HepG2 (cell line): ENCODE results near the gene CTU1. TPM values are rescaled to one million over a fixed set of nuclear protein-coding genes. Genes with fewer than 3 reads are reported as not detected.

Experiments used
- ATAC-seq: fragments of 200-7000 bp; cut with Tn5 transposase; 3 replicates; pipeline ENCODE4 v1.9.1; 2020; ENCODE audit warnings: mild to moderate bottlenecking, moderate library complexity
- BruUV-seq: library from RNA; stranded (reverse); fragments of 400-500 nt; replicated peaks from 2 replicates; lab custom pipeline; 2021; lab: Mats Ljungman, UMichigan
- CTCF ChIA-PET: fragments of 300-600 bp; formaldehyde crosslinking; extraction: SDS; loops from one replicate; lab custom pipeline; 2021; ENCODE audit warnings: low total read pairs, inconsistent platforms, low intra/inter-chr PET ratio; lab: Yijun Ruan, JAX
- POLR2A ChIA-PET: fragments of 350-600 bp; sonication (Branson Sonifier 250); formaldehyde crosslinking; loops from one replicate; lab custom pipeline; 2020; ENCODE audit warnings: antibody characterized with exemption, inconsistent platforms; lab: Yijun Ruan, JAX
- DNase-seq: peaks from one replicate; pipeline ENCODE4 v3.0.0-alpha.2; 2015; ENCODE audit warnings: low spot score
- FAIRE-seq: peaks from 3 replicates; lab custom pipeline; 2011; peaks lifted over from hg19 to GRCh38; lab: Jason Lieb, UNC
- H2AFZ ChIP-seq: one replicate; pipeline ENCODE4 v1.6.1; 2011; ENCODE audit warnings: low read length, inconsistent platforms
- H3K27ac ChIP-seq: fragments of 300-600 bp; 3 replicates; pipeline ENCODE4 v1.8.0; 2011; ENCODE audit warnings: mixed run types, mild to moderate bottlenecking, mixed read lengths, low read length, inconsistent platforms; ENCODE audit not compliant: insufficient read depth; ENCODE audit errors: extremely low read length
- H3K27me3 ChIP-seq, 2 experiments: fragments of 200-600 bp in 1 of 2; 2 replicates in 1 of 2; 3 replicates in 1 of 2; pipeline versions ENCODE4 v1.6.0 to v1.8.0; 2011; ENCODE audit warnings: low read length in 2 of 2, mild to moderate bottlenecking in 2 of 2, moderate library complexity in 2 of 2, inconsistent platforms in 1 of 2; ENCODE audit not compliant: insufficient read depth in 2 of 2, control insufficient read depth in 1 of 2
- H3K36me3 ChIP-seq, 2 experiments: fragments of 200-600 bp in 1 of 2; replicated peaks in 1 of 2; 2 replicates in 1 of 2; 3 replicates in 1 of 2; pipeline versions ENCODE4 v1.5.1 to v1.8.0; 2011; ENCODE audit warnings: low read length in 2 of 2, inconsistent platforms in 1 of 2; ENCODE audit not compliant: insufficient read depth in 2 of 2, control insufficient read depth in 1 of 2
- H3K4me1 ChIP-seq: 2 replicates; pipeline ENCODE4 v1.5.1; 2012; ENCODE audit warnings: low read length, inconsistent platforms; ENCODE audit not compliant: insufficient read depth
- H3K4me2 ChIP-seq: 2 replicates; pipeline ENCODE4 v1.6.0; 2011; ENCODE audit warnings: low read depth, low read length, inconsistent platforms
- H3K4me3 ChIP-seq, 3 experiments: fragments of 200-600 bp in 1 of 3; sonication (generic), shearing (Covaris generic) in 1 of 3; replicated peaks in 1 of 3; 2 replicates each; pipeline ENCODE4 v1.5.1; 2011 to 2016; ENCODE audit warnings: low read length in 3 of 3, inconsistent platforms in 2 of 3, low read depth in 2 of 3, mild to moderate bottlenecking in 2 of 3, control low read depth in 1 of 3, mixed read lengths in 1 of 3; ENCODE audit not compliant: insufficient read depth in 1 of 3
- H3K79me2 ChIP-seq: one replicate; pipeline ENCODE4 v1.6.1; 2011; ENCODE audit warnings: low read length, inconsistent platforms; ENCODE audit not compliant: insufficient read depth
- H3K9ac ChIP-seq: 2 replicates; pipeline ENCODE4 v1.6.0; 2011; ENCODE audit warnings: mild to moderate bottlenecking, low read depth, low read length, inconsistent platforms; ENCODE audit not compliant: insufficient read depth
- H3K9me3 ChIP-seq: 2 replicates; pipeline ENCODE4 v1.5.1; 2012; ENCODE audit warnings: mild to moderate bottlenecking, low read length
- H4K20me1 ChIP-seq: 2 replicates; pipeline ENCODE4 v1.6.0; 2011; ENCODE audit warnings: inconsistent platforms, mild to moderate bottlenecking, low read length, moderate library complexity; ENCODE audit not compliant: insufficient read depth
- GTF3A ChIP-seq: sonication (generic); formaldehyde crosslinking; conservative IDR thresholded peaks from 2 replicates; pipeline ENCODE4 v1.4.0; 2020; ENCODE audit warnings: mild to moderate bottlenecking, missing genetic modification reagents
- HIVEP1 ChIP-seq: sonication (generic); formaldehyde crosslinking; IDR thresholded peaks from 2 replicates; pipeline ENCODE4 v1.4.0; 2020; ENCODE audit warnings: mild to moderate bottlenecking, missing genetic modification reagents
- NFKB2 ChIP-seq: sonication (generic); formaldehyde crosslinking; IDR thresholded peaks from 2 replicates; pipeline ENCODE4 v1.4.0; 2020; ENCODE audit warnings: missing genetic modification reagents, borderline replicate concordance
- POLR2G ChIP-seq: fragments of 200-400 bp; formaldehyde crosslinking; IDR thresholded peaks from 2 replicates; pipeline ENCODE4 v1.6.1; 2018; ENCODE audit warnings: mild to moderate bottlenecking, low read depth, low read length, moderate library complexity
- PTBP1 ChIP-seq: fragments of 200-400 bp; formaldehyde crosslinking; IDR thresholded peaks from 2 replicates; pipeline ENCODE4 v1.6.1; 2018; ENCODE audit warnings: low read length, low read depth; ENCODE audit not compliant: poor library complexity, severe bottlenecking
- RAD21 ChIP-seq: fragments of 450-650 bp; formaldehyde crosslinking; IDR thresholded peaks from 2 replicates; pipeline ENCODE4 v1.5.0; 2020; ENCODE audit warnings: mild to moderate bottlenecking
- STAG1 ChIP-seq: sonication (generic); formaldehyde crosslinking; IDR thresholded peaks from 2 replicates; pipeline ENCODE4 v1.4.0; 2020; ENCODE audit warnings: missing genetic modification reagents
- XRCC5 ChIP-seq: fragments of 200-400 bp; formaldehyde crosslinking; optimal IDR thresholded peaks from 2 replicates; pipeline ENCODE3; 2017; ENCODE audit warnings: mild to moderate bottlenecking, low read length
- ZNF441 ChIP-seq: sonication (generic); formaldehyde crosslinking; IDR thresholded peaks from 2 replicates; pipeline ENCODE4 v1.7.0; 2021; ENCODE audit warnings: missing genetic modification reagents, borderline replicate concordance
- ZNF484 ChIP-seq: sonication (generic); formaldehyde crosslinking; IDR thresholded peaks from 2 replicates; pipeline ENCODE4 v1.5.1; 2020; ENCODE audit warnings: mild to moderate bottlenecking, low read depth, missing genetic modification reagents, borderline replicate concordance
- ZNF75D ChIP-seq: sonication (generic); formaldehyde crosslinking; IDR thresholded peaks from 2 replicates; pipeline ENCODE4 v1.8.1; 2023; ENCODE audit warnings: missing genetic modification reagents, mild to moderate bottlenecking, borderline replicate concordance
- ZNF790 ChIP-seq: sonication (generic); formaldehyde crosslinking; IDR thresholded peaks from 2 replicates; pipeline ENCODE4 v1.8.0; 2022; ENCODE audit warnings: missing genetic modification reagents, mild to moderate bottlenecking, borderline replicate concordance
- ZNF891 ChIP-seq: sonication (generic); formaldehyde crosslinking; IDR thresholded peaks from 2 replicates; pipeline ENCODE4 v1.5.0; 2020; ENCODE audit warnings: mild to moderate bottlenecking, missing genetic modification reagents
- WGBS: methylation state at CpG from one replicate; pipeline ENCODE4 v1.1.6; 2017; ENCODE audit warnings: low lambda C conversion rate; 5-methylcytosine and 5-hydroxymethylcytosine counted together
- in situ Hi-C: cut with HindIII; loops from 2 replicates; pipeline ENCODE4 v1.10.0; 2017; ENCODE audit warnings: low pct_unique_long_range_greater_than_20kb; ENCODE audit not compliant: extremely low pct_ligation_motif_present
- intact Hi-C: fragments of 100-400 bp; cut with micrococcal nuclease; formaldehyde crosslinking; loops from one replicate; pipeline ENCODE4 v1.10.0; 2022; ENCODE audit not compliant: unreplicated experiment
- polyA plus RNA-seq, 8 experiments: library from polyadenylated mRNA; depleted of rRNA in 3 of 8; stranded (reverse) in 7 of 8; unstranded in 1 of 8; fragments of >200 nt; fragmentation: Illumina TruSeq in 4 of 8; extraction: Trizol in 4 of 8; gene quantifications; 2 replicates each; pipeline versions ENCODE4 v1.2.1 to v1.2.3, GENCODE V29; 2011 to 2016; ENCODE audit warnings: low read depth in 4 of 8, missing spikeins in 1 of 8, mixed read lengths in 1 of 8; ENCODE audit not compliant: insufficient read depth in 1 of 8
- total RNA-seq, 5 experiments: library from RNA; depleted of rRNA; stranded (reverse); fragments of >200 nt; fragmentation: Illumina TruSeq; extraction: Trizol; gene quantifications; 2 replicates each; pipeline ENCODE4 v1.2.3, GENCODE V29; 2016; ENCODE audit warnings: low read depth in 1 of 5
- TF ChIP-seq, protein P1 (sequence below): sonication (generic); formaldehyde crosslinking; IDR thresholded peaks from 2 replicates; pipeline ENCODE4 v1.5.0; 2020; ENCODE audit warnings: mild to moderate bottlenecking, missing genetic modification reagents, moderate library complexity
- TF ChIP-seq, protein P2 (sequence below): sonication (generic); formaldehyde crosslinking; IDR thresholded peaks from 2 replicates; pipeline ENCODE4 v1.4.0; 2020; ENCODE audit warnings: missing genetic modification reagents

Gene CTU1
- total and polyA plus RNA-seq, 2 of the 13 experiments (the other 11 are each of a cell fraction or from before 2014, with no cell fraction given): 1.9 to 2.9 TPM

DNA sequence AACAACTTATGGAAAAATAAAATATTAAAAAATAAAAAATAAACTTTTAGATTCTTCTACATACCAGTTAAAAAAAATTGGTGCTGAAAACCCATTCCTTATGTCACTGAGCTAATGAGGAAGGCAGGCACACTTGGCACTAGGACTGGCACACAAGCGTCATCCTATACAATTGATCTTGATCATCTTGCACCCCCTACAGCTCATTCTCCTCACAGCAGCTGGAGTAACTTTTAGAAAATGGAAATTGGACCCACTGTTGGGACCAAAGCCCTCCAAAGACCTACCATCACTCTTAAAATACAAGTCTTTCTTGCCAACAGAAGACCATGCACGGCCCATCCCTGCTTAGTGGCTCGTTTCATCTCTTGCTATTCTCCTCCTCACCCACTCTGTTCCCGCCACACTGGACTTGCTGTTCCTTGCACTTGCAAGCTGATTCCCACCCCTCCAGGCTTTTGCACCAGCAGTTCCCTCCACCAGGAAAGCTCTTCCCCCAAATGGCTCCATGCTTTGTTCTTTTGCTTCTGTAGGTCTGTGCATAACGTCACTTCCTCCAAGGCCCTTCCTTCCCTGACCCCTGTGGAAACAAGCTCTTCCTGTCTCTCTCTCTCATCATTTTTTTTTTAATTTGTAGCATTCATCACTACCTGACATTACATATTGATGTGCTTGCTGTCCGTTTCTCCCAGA, 11.6 kb downstream of the CTU1 start:
- TF ChIP-seq POLR2G (0 out of 2 replicates have a peak, but pooled peaks have one; percentile 25), ZNF891 (CRISPR knock-in tag) (no peak), STAG1 (0 out of 2 replicates have a peak, but pooled peaks have one; percentile 5), XRCC5 (peak; percentile 8)
- no TSS peak for BruUV-seq
- DNase-seq (no peak), FAIRE-seq (no peak), ATAC-seq (no peak)
- no peak overlapping the region for H3K9ac ChIP-seq
- H3K4me2 ChIP-seq: no peak overlapping the region
- H3K36me3 ChIP-seq: peaks cover 2 to 9% of the 10 kb centered on the region in 2 experiments; a peak in 3 of 5 replicates
- peaks cover 17% of the 10 kb centered on the region for H3K4me1 ChIP-seq
- H3K27me3 ChIP-seq: peaks cover 0 to 1% of the 10 kb centered on the region in 2 experiments; a peak in 2 of 5 replicates
- H4K20me1 ChIP-seq: 0 out of 2 replicates have a peak, but pooled peaks cover 2% of the 10 kb centered on the region
- no peaks in the 10 kb centered on the region for H3K79me2 ChIP-seq
- CTCF ChIA-PET: interaction anchor here (1.1 to 2.9 kb wide), 2 partner anchors 75 to 80 kb away, joined by 3 to 16 read pairs; no protein-coding TSS in a partner anchor
- WGBS: 96% methylated on average over 6 of the region's 6 CpGs
- in situ Hi-C loops: loop anchor here (25.0 kb wide), 1 partner anchor 159 kb away; no protein-coding TSS in a partner anchor
- H3K27ac ChIP-seq: no peak overlapping the region
- POLR2A ChIA-PET: no interaction called here
- intact Hi-C loops: no loop called here
- H3K9me3 ChIP-seq: no peaks in the 10 kb centered on the region
- no peak overlapping the region for H3K4me3 ChIP-seq
- H2AFZ ChIP-seq: no peak overlapping the region

DNA sequence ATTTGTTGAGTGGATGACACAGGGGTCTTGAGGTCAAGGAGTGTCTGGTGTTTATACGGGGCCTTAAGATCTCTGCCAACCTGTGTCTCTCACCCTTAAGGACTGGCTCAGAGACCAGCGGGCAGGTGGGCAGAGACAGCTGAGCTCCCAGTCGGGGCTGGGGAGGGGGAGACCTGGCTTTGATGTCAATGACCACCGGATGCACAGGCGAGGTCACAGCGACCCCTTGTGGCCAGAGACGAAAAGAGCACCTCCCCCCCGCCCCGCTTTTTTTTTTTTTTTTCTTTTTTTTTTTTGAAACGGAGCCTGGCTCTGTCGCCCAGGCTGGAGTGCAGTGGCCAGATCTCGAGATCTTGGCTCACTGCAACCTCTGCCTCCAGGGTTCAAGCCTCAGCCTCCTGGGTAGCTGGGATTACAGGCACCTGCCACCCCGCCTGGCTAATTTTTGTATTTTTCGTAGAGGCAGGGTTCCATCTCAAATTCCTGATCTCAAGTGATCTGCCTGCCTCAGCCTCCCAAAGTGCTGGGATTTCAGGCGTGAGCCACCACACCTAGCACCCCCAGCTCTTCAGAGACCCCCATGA, 13.4 kb downstream of the CTU1 start:
- Histone ChIP-seq H2AFZ (no peak overlapping the region), H3K4me3 (no peak overlapping the region), H4K20me1 (no peaks in the 10 kb centered on the region), H3K9ac (no peak overlapping the region), H3K27ac (no peak overlapping the region), H3K4me1 (peaks cover 17% of the 10 kb centered on the region), H3K9me3 (no peaks in the 10 kb centered on the region), H3K36me3 (peaks cover 0 to 6% of the 10 kb centered on the region in 2 experiments; a peak in 2 of 5 replicates), H3K4me2 (no peak overlapping the region), H3K27me3 (peaks cover 0 to 1% of the 10 kb centered on the region in 2 experiments; a peak in 2 of 5 replicates), H3K79me2 (no peaks in the 10 kb centered on the region)
- intact Hi-C loops (loop anchor here (1.0 kb wide), 1 partner anchor 73 kb away; no protein-coding TSS in a partner anchor), in situ Hi-C loops (loop anchor here (5.0 to 25.0 kb wide), 2 partner anchors 77 to 157 kb away; partner anchors contain the start of gene KLK10)
- no TSS peak for BruUV-seq
- no peak for ATAC-seq
- 30% methylated on average over 14 of the region's 15 CpGs for WGBS
- ChIA-PET POLR2A (no interaction called here), CTCF (interaction anchor here (0.9 to 2.1 kb wide), 3 partner anchors 74 to 165 kb away, joined by 3 to 10 read pairs (median 3); no protein-coding TSS in a partner anchor)
- FAIRE-seq: no peak
- peak; percentile 13 for DNase-seq
- no peak for TF ChIP-seq HIVEP1 (CRISPR knock-in tag)
- TF ChIP-seq ZNF790 (CRISPR knock-in tag): no peak
- peak; percentile 54; the same call in 1 of the 2 replicates for TF ChIP-seq ZNF441 (CRISPR knock-in tag)
- TF ChIP-seq, protein P1, sequence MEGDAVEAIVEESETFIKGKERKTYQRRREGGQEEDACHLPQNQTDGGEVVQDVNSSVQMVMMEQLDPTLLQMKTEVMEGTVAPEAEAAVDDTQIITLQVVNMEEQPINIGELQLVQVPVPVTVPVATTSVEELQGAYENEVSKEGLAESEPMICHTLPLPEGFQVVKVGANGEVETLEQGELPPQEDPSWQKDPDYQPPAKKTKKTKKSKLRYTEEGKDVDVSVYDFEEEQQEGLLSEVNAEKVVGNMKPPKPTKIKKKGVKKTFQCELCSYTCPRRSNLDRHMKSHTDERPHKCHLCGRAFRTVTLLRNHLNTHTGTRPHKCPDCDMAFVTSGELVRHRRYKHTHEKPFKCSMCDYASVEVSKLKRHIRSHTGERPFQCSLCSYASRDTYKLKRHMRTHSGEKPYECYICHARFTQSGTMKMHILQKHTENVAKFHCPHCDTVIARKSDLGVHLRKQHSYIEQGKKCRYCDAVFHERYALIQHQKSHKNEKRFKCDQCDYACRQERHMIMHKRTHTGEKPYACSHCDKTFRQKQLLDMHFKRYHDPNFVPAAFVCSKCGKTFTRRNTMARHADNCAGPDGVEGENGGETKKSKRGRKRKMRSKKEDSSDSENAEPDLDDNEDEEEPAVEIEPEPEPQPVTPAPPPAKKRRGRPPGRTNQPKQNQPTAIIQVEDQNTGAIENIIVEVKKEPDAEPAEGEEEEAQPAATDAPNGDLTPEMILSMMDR (CRISPR knock-in tag): peak; percentile 71
- TF ChIP-seq, protein P2, sequence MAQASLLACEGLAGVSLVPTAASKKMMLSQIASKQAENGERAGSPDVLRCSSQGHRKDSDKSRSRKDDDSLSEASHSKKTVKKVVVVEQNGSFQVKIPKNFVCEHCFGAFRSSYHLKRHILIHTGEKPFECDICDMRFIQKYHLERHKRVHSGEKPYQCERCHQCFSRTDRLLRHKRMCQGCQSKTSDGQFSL (CRISPR knock-in tag): peak; percentile 73; the same call in 1 of the 2 replicates
- no peak for TF ChIP-seq GTF3A
- no peak for TF ChIP-seq NFKB2 (CRISPR knock-in tag)
- TF ChIP-seq PTBP1: peak; percentile 75
- no peak for TF ChIP-seq ZNF484 (CRISPR knock-in tag)
- peak; percentile 48; the same call in 1 of the 2 replicates for TF ChIP-seq RAD21 (CRISPR knock-in tag)
- no peak for TF ChIP-seq ZNF75D
